Neutrophil (primary cell): ENCODE measurements around the gene FAM120C.

Experiments used
- H3K27ac ChIP-seq: fragments of 200-600 bp; sonication (generic); 2 replicates; pipeline ENCODE4 v1.5.1; 2016; ENCODE audit warnings: mild to moderate bottlenecking, moderate library complexity
- H3K27me3 ChIP-seq: fragments of 200-600 bp; sonication (generic); 2 replicates; pipeline ENCODE4 v1.6.0; 2016; ENCODE audit warnings: mild to moderate bottlenecking
- H3K36me3 ChIP-seq: fragments of 200-600 bp; sonication (generic); 2 replicates; pipeline ENCODE4 v1.5.1; 2017
- H3K4me1 ChIP-seq, 2 experiments: fragments of 200-600 bp in 1 of 2; sonication (generic) in 1 of 2; 1 replicate in 1 of 2; 2 replicates in 1 of 2; pipeline versions ENCODE4 v1.5.1 to v1.6.1; 2013 to 2016; ENCODE audit warnings: low read depth in 1 of 2, low read length in 1 of 2, mild to moderate bottlenecking in 1 of 2, moderate library complexity in 1 of 2; ENCODE audit not compliant: control insufficient read depth in 1 of 2, insufficient read depth in 1 of 2
- H3K4me3 ChIP-seq, 2 experiments: fragments of 200-600 bp in 1 of 2; sonication (generic) in 1 of 2; 1 replicate in 1 of 2; 2 replicates in 1 of 2; pipeline ENCODE4 v1.5.1; 2013 to 2016; ENCODE audit warnings: low read depth in 1 of 2, low read length in 1 of 2, mild to moderate bottlenecking in 1 of 2, moderate library complexity in 1 of 2
- H3K9me3 ChIP-seq: fragments of 200-600 bp; sonication (generic); 2 replicates; pipeline ENCODE4 v1.5.1; 2016
- TF ChIP-seq, protein P1 (sequence below): fragments of 200-600 bp; sonication (generic); IDR thresholded peaks from 2 replicates; pipeline ENCODE4 v1.5.1; 2016; ENCODE audit warnings: antibody characterized with exemption

Gene FAM120C

DNA sequence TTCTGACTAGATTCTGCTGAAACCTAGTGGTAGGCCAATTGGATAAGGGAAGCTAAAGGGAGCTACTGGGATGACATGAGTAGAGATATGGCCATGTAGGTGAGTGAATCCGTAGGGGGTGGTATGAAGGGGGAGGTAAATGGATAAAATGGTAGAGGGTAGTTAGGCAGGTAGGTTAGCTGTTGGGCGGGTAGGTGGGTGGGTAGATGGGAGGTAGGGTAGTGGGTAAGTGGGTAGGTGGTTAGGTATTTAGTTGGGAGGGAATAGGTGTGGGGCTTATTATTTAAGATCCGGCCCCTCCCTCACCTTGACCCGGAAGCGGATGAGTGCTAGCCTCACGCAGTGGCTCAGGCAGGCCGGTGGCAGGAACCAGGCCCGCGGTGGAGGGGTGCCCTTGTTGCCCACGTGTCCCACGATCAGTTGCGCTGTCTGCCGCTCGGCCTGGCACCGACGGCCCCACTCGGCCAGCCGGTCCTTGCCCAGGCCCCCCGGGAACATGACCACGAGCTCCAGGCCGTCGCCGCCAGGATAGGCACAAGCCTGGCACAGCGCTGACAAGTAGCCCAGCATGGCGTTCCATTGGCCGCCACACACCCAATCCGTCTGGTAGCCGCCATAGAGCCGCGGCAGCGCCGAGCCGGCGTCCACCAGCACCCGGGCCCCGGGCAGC is 725 bp downstream of the FAM120C start:
- H3K9me3 ChIP-seq, result no peaks in the 10 kb centered on the region
- TF ChIP-seq, protein P1, sequence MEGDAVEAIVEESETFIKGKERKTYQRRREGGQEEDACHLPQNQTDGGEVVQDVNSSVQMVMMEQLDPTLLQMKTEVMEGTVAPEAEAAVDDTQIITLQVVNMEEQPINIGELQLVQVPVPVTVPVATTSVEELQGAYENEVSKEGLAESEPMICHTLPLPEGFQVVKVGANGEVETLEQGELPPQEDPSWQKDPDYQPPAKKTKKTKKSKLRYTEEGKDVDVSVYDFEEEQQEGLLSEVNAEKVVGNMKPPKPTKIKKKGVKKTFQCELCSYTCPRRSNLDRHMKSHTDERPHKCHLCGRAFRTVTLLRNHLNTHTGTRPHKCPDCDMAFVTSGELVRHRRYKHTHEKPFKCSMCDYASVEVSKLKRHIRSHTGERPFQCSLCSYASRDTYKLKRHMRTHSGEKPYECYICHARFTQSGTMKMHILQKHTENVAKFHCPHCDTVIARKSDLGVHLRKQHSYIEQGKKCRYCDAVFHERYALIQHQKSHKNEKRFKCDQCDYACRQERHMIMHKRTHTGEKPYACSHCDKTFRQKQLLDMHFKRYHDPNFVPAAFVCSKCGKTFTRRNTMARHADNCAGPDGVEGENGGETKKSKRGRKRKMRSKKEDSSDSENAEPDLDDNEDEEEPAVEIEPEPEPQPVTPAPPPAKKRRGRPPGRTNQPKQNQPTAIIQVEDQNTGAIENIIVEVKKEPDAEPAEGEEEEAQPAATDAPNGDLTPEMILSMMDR, result no peak
- no peaks in the 10 kb centered on the region for H3K27me3 ChIP-seq
- peak overlapping the region; percentile 57 to 63 for H3K4me3 ChIP-seq
- H3K36me3 ChIP-seq, result no peaks in the 10 kb centered on the region
- H3K27ac ChIP-seq, result peak overlapping the region; percentile 62
- peaks cover 0 to 2% of the 10 kb centered on the region in 2 experiments for H3K4me1 ChIP-seq

DNA sequence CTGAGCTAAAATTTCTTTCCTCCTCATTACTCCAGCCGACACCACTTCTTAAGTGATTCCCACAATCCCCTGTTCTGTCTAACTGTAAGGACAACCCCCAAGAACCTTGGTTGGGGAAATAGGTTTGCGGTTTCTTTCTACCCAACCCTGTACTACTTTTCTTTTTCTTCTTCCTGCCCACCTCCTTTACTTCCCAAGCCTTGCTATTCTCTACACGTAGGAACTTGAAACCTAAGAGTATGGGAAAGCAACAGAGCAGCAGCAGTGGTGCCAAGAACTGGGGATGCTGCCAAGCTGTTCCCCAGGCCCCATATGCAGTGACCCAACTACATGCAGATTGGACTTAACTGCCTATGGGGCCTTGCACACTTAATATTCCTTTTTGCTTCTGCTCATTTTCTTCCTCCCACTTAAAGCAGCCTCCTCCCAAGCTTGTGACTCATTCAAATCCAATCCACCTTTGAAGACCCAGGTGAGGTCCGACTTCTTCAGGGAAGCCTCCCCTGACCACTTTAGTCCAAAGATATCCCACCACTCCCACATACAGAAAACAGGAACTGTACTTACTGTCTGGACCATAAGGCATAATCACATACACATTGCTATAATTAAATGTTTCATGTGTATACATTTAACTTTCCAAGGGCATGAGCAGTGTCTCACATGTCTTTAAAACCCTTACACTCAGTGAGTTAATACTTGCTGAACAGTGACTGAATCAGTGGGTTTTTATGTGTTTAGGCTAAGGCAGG is 1.7 kb downstream of the FAM120C start:
- Histone ChIP-seq H3K4me3 (no peak overlapping the region), H3K4me1 (peaks cover 0 to 2% of the 10 kb centered on the region in 2 experiments), H3K27me3 (no peaks in the 10 kb centered on the region), H3K27ac (no peak overlapping the region), H3K36me3 (no peaks in the 10 kb centered on the region), H3K9me3 (no peaks in the 10 kb centered on the region)
- TF ChIP-seq, protein P1, result no peak

GRCh38 chrX:54180403-54180802 is 2.7 kb downstream of the FAM120C start:
- peaks cover 0 to 2% of the 10 kb centered on the region in 2 experiments for H3K4me1 ChIP-seq
- H3K9me3 ChIP-seq, result no peaks in the 10 kb centered on the region
- no peaks in the 10 kb centered on the region for H3K27me3 ChIP-seq
- H3K36me3 ChIP-seq, result no peaks in the 10 kb centered on the region
- TF ChIP-seq, protein P1, result no peak
- H3K27ac ChIP-seq, result no peak overlapping the region
- H3K4me3 ChIP-seq, result no peak overlapping the region

DNA sequence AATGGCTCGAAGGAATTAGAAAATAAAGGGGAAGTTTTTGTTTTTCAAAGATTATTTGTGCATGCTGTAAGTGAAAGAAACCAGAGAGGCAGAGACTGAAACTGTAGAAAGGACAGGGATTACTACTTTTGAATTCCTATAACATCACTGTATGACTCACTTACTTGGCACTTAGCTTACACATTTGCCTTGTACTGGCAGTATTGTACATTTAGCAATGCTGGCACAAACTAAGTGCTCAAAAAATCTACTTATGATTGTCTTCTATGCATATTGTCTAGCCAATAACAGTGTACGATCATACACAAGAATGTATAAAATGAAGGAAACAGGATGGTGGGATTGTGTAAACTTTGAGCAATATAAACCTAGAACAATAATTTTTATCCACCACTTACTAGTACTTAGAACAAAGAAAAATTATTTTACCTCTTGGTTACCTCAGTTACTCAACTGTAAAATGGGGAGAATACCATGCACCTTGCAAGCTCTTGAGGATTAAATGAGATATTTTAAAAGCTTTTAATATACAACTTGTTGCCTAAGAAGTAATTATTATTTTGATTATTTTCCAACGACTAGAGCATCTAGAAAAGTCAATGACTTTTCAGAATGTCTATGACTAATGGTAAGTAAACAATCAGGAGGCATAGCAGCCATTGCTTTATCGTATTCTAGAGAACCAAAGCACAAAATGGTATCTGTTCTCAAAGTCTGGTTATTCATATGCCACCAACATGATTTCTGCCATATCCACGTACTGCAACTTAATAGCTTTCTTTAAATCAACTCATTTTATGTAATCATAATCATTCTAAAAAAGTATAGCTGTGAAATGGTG is 4.7 kb downstream of the FAM120C start:
- no peaks in the 10 kb centered on the region for H3K27me3 ChIP-seq
- H3K36me3 ChIP-seq, result no peaks in the 10 kb centered on the region
- H3K27ac ChIP-seq, result no peak overlapping the region
- H3K4me1 ChIP-seq, result no peaks in the 10 kb centered on the region
- no peak overlapping the region for H3K4me3 ChIP-seq
- no peaks in the 10 kb centered on the region for H3K9me3 ChIP-seq
- TF ChIP-seq, protein P1, result no peak

DNA sequence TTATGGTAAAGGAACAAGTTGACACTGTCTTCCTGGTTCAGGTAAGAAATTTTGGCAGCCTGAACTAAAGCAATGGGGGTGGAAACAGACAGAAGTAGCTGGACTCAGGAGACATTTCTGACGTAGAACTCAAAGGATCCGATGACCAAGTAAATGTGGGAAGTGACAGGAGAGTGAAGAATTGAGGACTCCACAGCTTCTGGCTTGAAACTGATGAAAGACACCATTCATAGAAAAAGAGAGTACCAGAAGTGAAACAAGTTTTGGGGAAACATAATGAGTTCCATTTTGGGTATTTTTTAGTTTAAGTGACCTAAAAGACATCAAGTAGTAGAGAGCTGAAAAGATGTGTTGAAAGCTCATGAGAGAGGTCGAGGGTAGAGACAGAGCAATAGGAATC is 5.7 kb downstream of the FAM120C start:
- H3K36me3 ChIP-seq, result no peaks in the 10 kb centered on the region
- H3K27me3 ChIP-seq, result no peaks in the 10 kb centered on the region
- TF ChIP-seq, protein P1, result no peak
- H3K4me3 ChIP-seq, result no peak overlapping the region
- no peak overlapping the region for H3K27ac ChIP-seq
- no peaks in the 10 kb centered on the region for H3K4me1 ChIP-seq
- no peaks in the 10 kb centered on the region for H3K9me3 ChIP-seq
